H9 (cell line): Measurements from ENCODE around the gene NDUFS2. TPM values are rescaled to one million over a fixed set of nuclear protein-coding genes. Genes with fewer than 3 reads are reported as not detected.
A peak's percentile ranks its signal among the peaks of the same experiment; 100 is the strongest.

Source experiments
- DNase-seq: peaks from one replicate; pipeline ENCODE4 v3.0.0-alpha.2; 2017
- H2AFZ ChIP-seq: one replicate; pipeline ENCODE4 v1.6.1; 2013; ENCODE audit warnings: mild to moderate bottlenecking, low read length, control low read depth, moderate library complexity
- H2AK5ac ChIP-seq: 2 replicates; pipeline ENCODE4 v1.6.1; 2013; ENCODE audit warnings: low read length, control low read depth, mixed read lengths; ENCODE audit not compliant: insufficient read length
- H2BK120ac ChIP-seq: one replicate; pipeline ENCODE4 v1.6.1; 2013; ENCODE audit warnings: low read depth, mild to moderate bottlenecking, low read length, control low read depth, inconsistent platforms; ENCODE audit not compliant: poor library complexity, severe bottlenecking
- H2BK12ac ChIP-seq: 2 replicates; pipeline ENCODE4 v1.6.1; 2013; ENCODE audit warnings: low read length, control low read depth, mixed read lengths, low read depth; ENCODE audit not compliant: insufficient read length
- H2BK15ac ChIP-seq: 2 replicates; pipeline ENCODE4 v1.6.1; 2013; ENCODE audit warnings: low read depth, low read length, control low read depth
- H2BK20ac ChIP-seq: one replicate; pipeline ENCODE4 v1.6.1; 2013; ENCODE audit warnings: low read depth, mild to moderate bottlenecking, low read length, control low read depth, inconsistent platforms; ENCODE audit not compliant: poor library complexity, severe bottlenecking
- H2BK5ac ChIP-seq: 2 replicates; pipeline ENCODE4 v1.6.1; 2013; ENCODE audit warnings: low read length, control low read depth, mixed read lengths; ENCODE audit not compliant: insufficient read length
- H3K14ac ChIP-seq: 2 replicates; pipeline ENCODE4 v1.6.1; 2013; ENCODE audit warnings: low read length, control low read depth; ENCODE audit not compliant: insufficient read depth
- H3K18ac ChIP-seq: 2 replicates; pipeline ENCODE4 v1.6.1; 2013; ENCODE audit warnings: low read depth, mild to moderate bottlenecking, mixed read lengths, low read length, control low read depth; ENCODE audit not compliant: insufficient read length
- H3K23ac ChIP-seq: 2 replicates; pipeline ENCODE4 v1.6.1; 2013; ENCODE audit warnings: low read length, control low read depth, mixed read lengths, low read depth; ENCODE audit not compliant: insufficient read length
- H3K23me2 ChIP-seq: 2 replicates; pipeline ENCODE4 v1.6.1; 2013; ENCODE audit warnings: low read depth, mild to moderate bottlenecking, mixed read lengths, low read length, control low read depth; ENCODE audit not compliant: insufficient read length, poor library complexity, severe bottlenecking
- H3K27ac ChIP-seq: 2 replicates; pipeline ENCODE4 v1.5.1; 2013; ENCODE audit warnings: low read length, control low read depth, mixed read lengths, low read depth; ENCODE audit not compliant: insufficient read length
- H3K27me3 ChIP-seq: 2 replicates; pipeline ENCODE4 v1.6.1; 2013; ENCODE audit warnings: low read length, control low read depth, inconsistent platforms; ENCODE audit not compliant: insufficient read depth
- H3K4ac ChIP-seq: 2 replicates; pipeline ENCODE4 v1.6.1; 2013; ENCODE audit warnings: low read depth, mild to moderate bottlenecking, control low read depth, inconsistent platforms, low read length, moderate library complexity
- H3K4me1 ChIP-seq: 2 replicates; pipeline ENCODE4 v1.6.1; 2013; ENCODE audit warnings: low read length, control low read depth, inconsistent platforms; ENCODE audit not compliant: insufficient read depth
- H3K4me2 ChIP-seq: 2 replicates; pipeline ENCODE4 v1.6.1; 2013; ENCODE audit warnings: low read length, control low read depth, mixed read lengths; ENCODE audit not compliant: insufficient read length, insufficient read depth
- H3K56ac ChIP-seq: 2 replicates; pipeline ENCODE4 v1.6.1; 2013; ENCODE audit warnings: low read depth, mild to moderate bottlenecking, mixed read lengths, low read length, control low read depth; ENCODE audit not compliant: insufficient read length
- H3K79me1 ChIP-seq: 2 replicates; pipeline ENCODE4 v1.6.1; 2013; ENCODE audit warnings: low read depth, mild to moderate bottlenecking, moderate library complexity, low read length, control low read depth, inconsistent platforms; ENCODE audit not compliant: insufficient read depth, poor library complexity, severe bottlenecking
- H3K79me2 ChIP-seq: 2 replicates; pipeline ENCODE4 v1.6.1; 2013; ENCODE audit warnings: low read length, control low read depth, inconsistent platforms; ENCODE audit not compliant: insufficient read depth
- H3K9ac ChIP-seq: 2 replicates; pipeline ENCODE4 v1.6.1; 2013; ENCODE audit warnings: low read length, control low read depth, mixed read lengths; ENCODE audit not compliant: insufficient read length; ENCODE audit errors: extremely low read depth
- H3K9me3 ChIP-seq: one replicate; pipeline ENCODE4 v1.6.1; 2013; ENCODE audit warnings: low read depth, low read length, inconsistent platforms; ENCODE audit not compliant: control insufficient read depth
- H3T11ph ChIP-seq: one replicate; pipeline ENCODE4 v1.6.1; 2013; ENCODE audit warnings: mild to moderate bottlenecking, low read length, control low read depth, inconsistent platforms
- H4K20me1 ChIP-seq: one replicate; pipeline ENCODE4 v1.6.1; 2013; ENCODE audit not compliant: control insufficient read depth, insufficient read length, insufficient read depth
- H4K5ac ChIP-seq: 2 replicates; pipeline ENCODE4 v1.6.1; 2013; ENCODE audit warnings: low read depth, mild to moderate bottlenecking, mixed read lengths, low read length, control low read depth; ENCODE audit not compliant: insufficient read length
- H4K8ac ChIP-seq: replicated peaks from 2 replicates; pipeline ENCODE4 v1.6.1; 2013; ENCODE audit warnings: low read length, control low read depth, mixed read lengths, low read depth; ENCODE audit not compliant: insufficient read length
- H4K91ac ChIP-seq: 2 replicates; pipeline ENCODE4 v1.6.1; 2013; ENCODE audit warnings: low read depth, mild to moderate bottlenecking, moderate library complexity, mixed read lengths, low read length, control low read depth; ENCODE audit not compliant: insufficient read length
- H3K27ac Mint-ChIP-seq, 3 experiments: 2 replicates in 2 of 3; 3 replicates in 1 of 3; pipeline ENCODE4 v1.8.0; 2020 to 2021; ENCODE audit warnings: mixed read lengths in 3 of 3, mild to moderate bottlenecking in 1 of 3, moderate library complexity in 1 of 3
- H3K27me3 Mint-ChIP-seq: 2 replicates; pipeline ENCODE4 v1.8.0; 2021; ENCODE audit warnings: low read depth, mild to moderate bottlenecking, moderate library complexity, mixed read lengths
- H3K36me3 Mint-ChIP-seq, 3 experiments: 2 replicates in 2 of 3; 3 replicates in 1 of 3; pipeline ENCODE4 v1.8.0; 2020 to 2021; ENCODE audit warnings: low read depth in 3 of 3, mixed read lengths in 3 of 3; ENCODE audit not compliant: insufficient read depth in 1 of 3
- H3K4me1 Mint-ChIP-seq, 2 experiments: 2 replicates each; pipeline ENCODE4 v1.8.0; 2020; ENCODE audit warnings: mixed read lengths in 2 of 2
- H3K4me3 Mint-ChIP-seq, 2 experiments: 2 replicates in 1 of 2; 3 replicates in 1 of 2; pipeline ENCODE4 v1.8.0; 2020 to 2021; ENCODE audit warnings: mild to moderate bottlenecking in 2 of 2, mixed read lengths in 2 of 2, moderate library complexity in 1 of 2
- H3K9me3 Mint-ChIP-seq, 2 experiments: 2 replicates in 1 of 2; 3 replicates in 1 of 2; pipeline ENCODE4 v1.8.0; 2020; ENCODE audit warnings: mild to moderate bottlenecking in 2 of 2, mixed read lengths in 2 of 2, moderate library complexity in 1 of 2
- WGBS: extraction: QIAGEN DNeasy Blood & Tissue Kit; methylation state at CpG from one replicate; pipeline ENCODE4 v1.1.7; 2013; ENCODE audit warnings: missing lambda C conversion rate, low lambda C conversion rate, mixed read lengths; ENCODE audit not compliant: insufficient read length; ENCODE audit errors: extremely low coverage; 5-methylcytosine and 5-hydroxymethylcytosine counted together
- total RNA-seq: library from RNA; stranded (reverse); gene quantifications from 2 replicates; pipeline ENCODE4 v1.2.1, GENCODE V29; 2021
- TF ChIP-seq, protein P1 (sequence below): fragments of 200-600 bp; sonication (generic); conservative IDR thresholded peaks from 3 replicates; pipeline ENCODE4 v1.8.0; 2021; ENCODE audit warnings: antibody characterized with exemption, mild to moderate bottlenecking

NDUFS2 gene
- total RNA-seq, 1 experiment from 2014 or later: 84.5 TPM

DNA sequence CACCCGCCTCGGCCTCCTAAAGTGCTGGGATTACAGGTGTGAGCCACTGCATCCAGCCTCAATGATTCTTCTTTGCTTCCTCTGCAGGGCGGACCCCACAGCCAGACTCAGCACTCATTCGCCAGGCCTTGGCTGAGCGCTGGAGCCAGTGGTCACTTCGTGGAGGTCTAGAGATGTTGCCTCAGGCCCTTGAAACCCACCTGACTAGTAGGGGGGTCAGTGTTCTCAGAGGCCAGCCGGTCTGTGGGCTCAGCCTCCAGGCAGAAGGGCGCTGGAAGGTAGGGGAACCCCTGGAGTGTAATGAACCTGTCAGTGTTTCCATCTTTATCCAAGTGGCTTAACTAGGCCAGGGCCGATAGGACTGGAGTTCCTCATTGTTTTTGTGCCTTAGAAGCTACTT, 33.3 kb upstream of the NDUFS2 start:
- no peak overlapping the region for H3K56ac ChIP-seq
- H3K36me3 Mint-ChIP-seq: peaks cover 21 to 62% (median 59%) of the 10 kb centered on the region in 3 experiments; a peak in 6 of 7 replicates
- H3K4me3 Mint-ChIP-seq: peak overlapping the region in 1 of 2 experiments; percentile 90; a peak in 2 of 5 replicates
- H3K79me2 ChIP-seq: no peaks in the 10 kb centered on the region
- H3K18ac ChIP-seq: no peak overlapping the region
- no peak overlapping the region for H2BK5ac ChIP-seq
- no peak overlapping the region for H3K23ac ChIP-seq
- H2AFZ ChIP-seq: no peak overlapping the region
- no peaks in the 10 kb centered on the region for H4K20me1 ChIP-seq
- H3K27ac ChIP-seq: no peak overlapping the region
- no peak for DNase-seq
- H4K5ac ChIP-seq: no peak overlapping the region
- no peak overlapping the region for H4K91ac ChIP-seq
- no peak overlapping the region for H2BK12ac ChIP-seq
- no peak overlapping the region for H2BK20ac ChIP-seq
- TF ChIP-seq, protein P1, sequence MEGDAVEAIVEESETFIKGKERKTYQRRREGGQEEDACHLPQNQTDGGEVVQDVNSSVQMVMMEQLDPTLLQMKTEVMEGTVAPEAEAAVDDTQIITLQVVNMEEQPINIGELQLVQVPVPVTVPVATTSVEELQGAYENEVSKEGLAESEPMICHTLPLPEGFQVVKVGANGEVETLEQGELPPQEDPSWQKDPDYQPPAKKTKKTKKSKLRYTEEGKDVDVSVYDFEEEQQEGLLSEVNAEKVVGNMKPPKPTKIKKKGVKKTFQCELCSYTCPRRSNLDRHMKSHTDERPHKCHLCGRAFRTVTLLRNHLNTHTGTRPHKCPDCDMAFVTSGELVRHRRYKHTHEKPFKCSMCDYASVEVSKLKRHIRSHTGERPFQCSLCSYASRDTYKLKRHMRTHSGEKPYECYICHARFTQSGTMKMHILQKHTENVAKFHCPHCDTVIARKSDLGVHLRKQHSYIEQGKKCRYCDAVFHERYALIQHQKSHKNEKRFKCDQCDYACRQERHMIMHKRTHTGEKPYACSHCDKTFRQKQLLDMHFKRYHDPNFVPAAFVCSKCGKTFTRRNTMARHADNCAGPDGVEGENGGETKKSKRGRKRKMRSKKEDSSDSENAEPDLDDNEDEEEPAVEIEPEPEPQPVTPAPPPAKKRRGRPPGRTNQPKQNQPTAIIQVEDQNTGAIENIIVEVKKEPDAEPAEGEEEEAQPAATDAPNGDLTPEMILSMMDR: no peak
- no peaks in the 10 kb centered on the region; the same call in 1 of the 2 replicates for H3K27me3 Mint-ChIP-seq
- H3T11ph ChIP-seq: no peak overlapping the region
- H3K27me3 ChIP-seq: no peaks in the 10 kb centered on the region
- H3K4me1 ChIP-seq: no peaks in the 10 kb centered on the region
- no peak overlapping the region for H2BK120ac ChIP-seq
- H3K23me2 ChIP-seq: peaks cover 11% of the 10 kb centered on the region
- H3K4me1 Mint-ChIP-seq: peaks cover 14 to 22% of the 10 kb centered on the region in 2 experiments
- no peaks in the 10 kb centered on the region for H3K79me1 ChIP-seq
- WGBS: no CpG with 5 or more reads among the region's 9 CpGs
- H3K4me2 ChIP-seq: no peak overlapping the region
- no peaks in the 10 kb centered on the region for H3K9me3 Mint-ChIP-seq
- H2AK5ac ChIP-seq: no peak overlapping the region
- no peak overlapping the region for H4K8ac ChIP-seq
- no peak overlapping the region for H3K14ac ChIP-seq
- H3K4ac ChIP-seq: no peak overlapping the region
- no peak overlapping the region for H3K9ac ChIP-seq
- H3K27ac Mint-ChIP-seq: no peak overlapping the region; a peak in 1 of 7 replicates
- H3K9me3 ChIP-seq: no peaks in the 10 kb centered on the region
- no peak overlapping the region for H2BK15ac ChIP-seq
